GM15510 (cell line): ENCODE results near the gene LITAF.

Experiments
- POLR2A ChIP-seq: IDR thresholded peaks from 3 replicates; pipeline ENCODE4 v1.6.1; 2011; ENCODE audit warnings: borderline replicate concordance; ENCODE audit not compliant: insufficient read length; ENCODE audit errors: extremely low read depth

The LITAF gene

GRCh38 chr16:11536104-11536866 is 50.4 kb downstream of the LITAF start:
- no peak for TF ChIP-seq POLR2A

GRCh38 chr16:11535494-11535893 is 51.2 kb downstream of the LITAF start:
- no peak for TF ChIP-seq POLR2A

DNA sequence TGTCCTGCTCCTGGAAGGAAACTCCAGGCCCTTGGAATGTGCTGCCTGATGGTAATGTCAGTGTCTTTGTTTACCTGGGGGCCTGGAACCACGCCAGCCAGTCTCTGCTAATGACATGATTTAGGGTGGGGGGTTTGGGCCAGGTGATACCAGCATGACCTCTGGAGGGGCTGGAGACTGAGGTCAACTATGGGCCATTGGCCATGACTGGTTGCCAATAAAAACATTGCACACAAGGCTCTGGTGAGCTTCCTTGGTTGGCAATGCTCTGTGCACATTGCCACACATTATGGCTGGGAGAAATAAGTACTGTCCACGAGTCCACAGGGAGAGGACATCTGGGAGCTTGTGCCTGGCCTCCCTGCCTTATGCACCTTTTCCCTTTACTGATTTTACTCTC is 52.5 kb downstream of the LITAF start:
- no peak for TF ChIP-seq POLR2A

DNA sequence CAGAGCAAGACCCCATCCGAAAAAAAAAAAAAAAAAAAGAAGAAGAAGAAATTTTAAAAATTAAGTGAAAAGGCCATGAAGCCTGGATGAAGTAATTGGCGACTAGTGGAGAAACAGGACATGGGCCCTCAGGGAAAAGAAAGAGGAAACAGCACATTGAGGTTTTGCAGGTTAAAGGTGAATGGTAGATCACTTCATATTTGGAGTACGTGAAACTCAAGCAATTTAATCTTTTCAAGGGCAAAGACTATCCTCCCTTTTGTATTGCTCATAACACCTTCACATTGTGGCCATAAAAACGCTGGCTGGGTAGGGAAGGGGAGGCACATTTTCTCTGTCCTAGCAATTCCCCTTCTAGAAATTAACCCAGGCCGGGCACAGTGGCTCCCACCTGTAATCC is 53.1 kb downstream of the LITAF start:
- TF ChIP-seq POLR2A = no peak

DNA sequence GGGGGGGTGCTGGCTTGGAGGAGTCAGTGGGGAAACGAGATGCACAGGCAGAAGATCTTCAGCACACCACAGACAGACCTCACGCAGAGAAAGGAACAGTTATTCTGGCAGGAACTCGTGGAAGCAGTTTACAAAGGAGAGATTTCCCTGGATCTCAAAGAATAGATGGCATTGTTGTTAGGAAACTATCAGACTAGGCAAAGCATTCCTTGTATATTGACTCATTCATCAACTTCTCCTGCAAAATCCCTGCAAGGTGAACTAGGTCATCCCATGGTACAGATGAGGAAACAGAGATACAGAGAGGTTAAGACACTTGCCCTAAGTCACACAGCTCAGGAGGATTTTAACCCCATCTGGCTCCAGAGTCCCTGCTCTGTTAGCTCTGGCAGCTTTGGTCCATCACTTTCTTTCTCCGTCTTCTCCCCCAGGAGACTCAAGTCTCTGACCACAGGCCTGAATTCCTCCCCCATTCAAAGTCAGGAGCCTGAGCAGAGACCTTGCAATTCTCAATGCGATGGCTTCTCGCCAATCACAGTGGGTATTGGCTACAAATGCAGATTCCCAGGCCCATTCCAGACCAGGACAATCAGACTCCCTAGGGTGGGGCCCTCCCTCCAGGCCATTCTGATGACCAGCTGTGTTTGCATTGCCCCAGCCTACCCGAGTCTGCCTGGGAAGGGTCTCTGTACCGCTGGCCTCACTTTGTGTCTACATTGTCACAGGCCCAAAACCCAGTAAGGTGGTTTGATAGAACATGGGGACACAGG is 56.4 kb downstream of the LITAF start:
- no peak for TF ChIP-seq POLR2A

GRCh38 chr16:11529285-11529684 is 57.4 kb downstream of the LITAF start:
- no peak for TF ChIP-seq POLR2A

DNA sequence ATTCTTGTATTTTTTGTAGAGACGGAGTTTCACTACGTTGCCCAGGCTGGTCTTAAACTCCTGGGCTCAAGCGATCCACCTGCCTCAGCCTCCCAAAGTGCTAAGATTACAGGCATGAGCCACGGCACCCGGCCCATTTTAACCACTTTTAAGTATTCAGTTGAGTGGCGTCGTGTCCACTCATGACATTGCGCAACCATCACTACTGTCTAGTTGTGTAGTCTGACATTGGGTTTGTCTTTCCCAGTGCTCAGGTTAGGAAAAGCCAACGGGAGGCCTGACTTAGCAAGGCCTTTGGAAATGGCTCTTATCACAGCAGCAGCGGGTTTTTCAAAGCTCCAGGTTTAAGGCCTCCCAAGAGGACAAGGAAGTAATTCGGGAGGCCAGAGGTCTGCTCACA is 58.7 kb downstream of the LITAF start:
- TF ChIP-seq POLR2A = no peak

DNA sequence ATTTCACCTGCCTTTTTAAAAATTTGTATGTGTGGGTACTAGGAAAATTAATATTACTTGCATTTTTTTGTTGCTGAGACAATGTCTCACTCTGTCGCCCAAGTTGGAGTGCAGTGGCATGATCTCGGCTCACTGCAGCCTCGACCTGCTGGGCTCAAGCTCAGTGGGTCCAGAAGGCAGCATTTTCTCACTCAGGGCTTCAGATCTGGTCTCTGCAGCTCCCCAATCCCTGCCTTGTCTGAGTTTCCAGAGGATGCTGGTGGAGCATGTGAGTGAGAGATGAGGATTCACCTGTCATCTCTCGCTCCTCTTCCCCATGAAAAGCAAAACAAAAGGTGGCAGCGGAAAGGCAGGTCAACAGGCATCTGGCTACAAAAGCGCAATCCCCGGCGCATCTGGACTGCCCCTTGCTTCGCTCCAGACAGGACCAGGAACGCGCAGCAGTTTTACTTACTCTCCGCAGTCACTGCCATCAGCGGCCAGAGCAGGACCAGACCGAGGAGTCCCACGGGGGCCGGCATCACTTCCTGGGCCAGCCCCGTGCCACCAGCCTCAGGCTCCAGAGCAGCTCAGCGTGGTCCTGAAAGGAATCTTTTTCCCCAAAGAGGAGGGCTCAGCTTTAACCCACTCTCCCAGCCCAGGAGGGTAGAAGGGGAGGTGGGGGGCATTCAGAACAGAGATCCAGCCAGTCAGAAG is 59.9 kb downstream of the LITAF start:
- TF ChIP-seq POLR2A = no peak

- no peak for TF ChIP-seq POLR2A
These were observed 62.5 kb downstream of the LITAF start for GRCh38 chr16:11524098-11524760.

DNA sequence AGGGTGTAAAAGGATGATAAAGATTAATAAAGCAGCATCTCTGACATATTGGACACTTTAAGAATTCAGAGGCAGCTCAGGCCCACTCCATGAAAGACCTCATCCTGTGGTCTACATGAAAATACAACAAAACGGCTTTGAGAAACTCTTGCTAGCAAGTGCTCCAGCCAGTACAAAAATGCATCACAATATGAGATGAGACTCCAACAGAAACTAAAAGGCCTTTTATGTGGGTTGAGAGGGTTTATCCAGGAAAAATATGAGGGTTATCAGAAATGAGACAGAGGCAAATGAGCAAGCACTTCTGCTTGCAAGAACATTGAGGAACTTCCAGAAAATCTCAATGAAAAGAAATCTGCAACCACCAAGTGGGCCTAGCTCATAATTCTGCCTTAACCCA is 65.7 kb downstream of the LITAF start:
- no peak for TF ChIP-seq POLR2A

GRCh38 chr16:11520442-11520841 is 66.3 kb downstream of the LITAF start:
- no peak for TF ChIP-seq POLR2A

DNA sequence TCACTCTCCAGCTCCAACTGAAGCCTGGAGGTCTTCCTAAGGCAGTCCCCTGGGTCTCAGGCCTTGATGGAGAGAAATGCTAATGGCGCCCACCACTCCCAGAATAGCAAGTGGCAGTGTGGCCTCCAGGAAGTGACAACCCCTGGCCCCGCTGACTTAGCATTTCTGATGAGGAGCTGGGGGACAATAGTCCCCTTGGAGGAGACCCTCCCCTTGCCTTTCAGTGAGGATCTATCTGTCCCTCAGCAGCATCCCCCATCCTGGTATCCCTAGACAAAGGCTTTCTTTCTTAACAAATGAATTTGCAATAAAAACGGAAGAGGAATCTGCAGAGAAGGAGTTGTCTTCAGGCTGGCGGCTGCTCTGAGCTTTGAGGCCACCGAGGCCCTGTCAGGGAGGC is 68.8 kb downstream of the LITAF start:
- no peak for TF ChIP-seq POLR2A

DNA sequence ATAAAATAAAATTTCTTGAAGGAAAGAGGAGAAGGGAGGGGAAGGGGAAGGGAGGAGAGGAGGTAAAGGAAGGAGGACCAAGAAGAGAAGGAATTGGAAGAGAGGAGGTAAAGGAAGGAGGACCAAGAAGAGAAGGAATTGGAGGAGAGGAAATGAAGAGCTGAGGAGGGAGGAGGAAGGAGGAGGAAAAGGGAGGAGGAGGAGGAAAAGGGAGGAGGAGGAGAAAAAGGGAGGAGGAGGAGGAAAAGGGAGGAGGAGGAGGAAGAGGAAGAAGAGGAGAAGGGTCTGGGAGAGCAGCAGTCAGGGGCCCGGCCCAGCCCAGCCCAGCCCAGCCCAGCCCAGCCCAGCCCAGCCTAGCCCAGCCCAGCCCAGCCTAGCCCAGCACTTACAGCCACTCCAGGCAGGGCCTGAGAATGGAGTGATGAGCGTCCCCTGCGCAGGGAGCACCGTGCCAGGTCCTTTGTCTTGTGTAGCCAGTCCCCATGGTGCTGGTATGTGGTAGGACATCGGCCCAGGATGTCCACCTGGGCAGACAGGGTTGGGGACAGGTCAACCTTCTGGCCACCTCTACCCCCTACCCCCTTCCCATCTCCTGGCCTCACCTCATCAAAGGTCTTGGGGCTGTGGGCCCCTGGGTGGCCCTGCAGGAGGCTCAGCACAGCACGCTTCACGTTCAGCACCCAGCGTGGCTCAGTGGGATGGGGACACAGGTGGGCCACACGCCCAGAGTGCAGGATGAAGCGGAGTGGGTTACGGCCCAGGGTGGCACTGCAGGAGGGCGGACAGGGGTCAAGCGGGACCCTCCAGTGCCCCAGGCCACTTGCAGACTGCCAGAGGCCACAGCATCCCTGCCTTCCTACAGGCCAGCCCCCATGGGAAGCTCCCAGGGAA is 70.9 kb downstream of the LITAF start:
- TF ChIP-seq POLR2A = no peak

GRCh38 chr16:11514283-11514682 is 72.4 kb downstream of the LITAF start:
- no peak for TF ChIP-seq POLR2A
